Coronary artery (tissue), 2 donors: ENCODE data around the gene CCL19.

Experiments
- DNase-seq: peaks from one replicate; pipeline ENCODE4 v3.0.0-alpha.2; 2017; ENCODE audit warnings: low spot score
- H3K27ac ChIP-seq, 2 donors: fragments of 200-600 bp; sonication (generic); one replicate each; pipeline ENCODE4 v1.5.1; 2016 to 2019
- H3K4me3 ChIP-seq: fragments of 200-600 bp; sonication (generic); 2 replicates; pipeline ENCODE4 v1.5.1; 2016; ENCODE audit warnings: mild to moderate bottlenecking, moderate library complexity
- CTCF ChIP-seq: fragments of 200-600 bp; sonication (generic); IDR thresholded peaks from one replicate; pipeline ENCODE4 v1.5.1; 2019; ENCODE audit warnings: antibody characterized with exemption

The CCL19 gene

GRCh38 chr9:34693560-34693959 lies 2.5 kb upstream of the CCL19 start:
- Histone ChIP-seq H3K27ac (no peak overlapping the region), H3K4me3 (no peak overlapping the region)
- TF ChIP-seq CTCF, result no peak
- no peak for DNase-seq

DNA sequence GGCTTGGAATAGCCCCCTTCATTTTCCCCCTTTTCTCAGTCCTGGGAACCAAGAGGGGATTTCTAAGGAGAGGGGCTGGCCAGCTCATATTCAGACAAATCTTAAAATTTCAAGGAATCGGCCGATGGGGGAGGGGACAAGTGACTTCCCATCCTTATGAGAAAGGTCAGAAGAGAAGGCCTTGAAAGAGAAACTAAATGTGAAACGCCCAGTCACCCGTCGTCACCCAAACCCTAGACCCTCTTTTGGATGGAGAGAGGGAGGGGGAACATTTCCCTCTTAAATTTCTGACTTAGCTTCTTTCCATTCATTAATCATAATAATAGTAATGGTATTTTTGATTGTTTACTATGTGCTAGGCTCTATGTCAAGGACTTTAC lies 850 bp upstream of the CCL19 start:
- H3K4me3 ChIP-seq, result no peak overlapping the region
- DNase-seq, result no peak
- TF ChIP-seq CTCF, result no peak
- H3K27ac ChIP-seq, result no peak overlapping the region

DNA sequence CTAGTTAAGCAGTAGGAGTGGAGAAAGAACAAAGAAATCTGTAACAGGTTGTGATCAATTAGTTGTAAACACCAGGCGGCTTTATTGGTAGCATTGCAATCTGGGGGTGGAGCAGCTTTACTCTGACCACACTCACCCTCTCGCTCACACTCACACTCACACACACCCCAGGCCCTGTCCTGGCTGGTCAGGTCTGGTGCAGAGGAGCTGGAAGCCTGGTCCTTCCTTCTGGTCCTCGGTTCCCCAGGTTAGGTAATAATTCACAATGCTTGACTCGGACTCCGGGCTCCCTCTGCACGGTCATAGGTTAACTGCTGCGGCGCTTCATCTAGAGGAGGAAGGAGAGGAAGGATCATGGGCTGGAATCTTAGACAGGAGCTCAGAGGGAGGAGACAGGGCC lies 1.6 kb downstream of the CCL19 start:
- no peak overlapping the region for H3K27ac ChIP-seq
- no peak for DNase-seq
- H3K4me3 ChIP-seq, result no peak overlapping the region
- TF ChIP-seq CTCF, result no peak

DNA sequence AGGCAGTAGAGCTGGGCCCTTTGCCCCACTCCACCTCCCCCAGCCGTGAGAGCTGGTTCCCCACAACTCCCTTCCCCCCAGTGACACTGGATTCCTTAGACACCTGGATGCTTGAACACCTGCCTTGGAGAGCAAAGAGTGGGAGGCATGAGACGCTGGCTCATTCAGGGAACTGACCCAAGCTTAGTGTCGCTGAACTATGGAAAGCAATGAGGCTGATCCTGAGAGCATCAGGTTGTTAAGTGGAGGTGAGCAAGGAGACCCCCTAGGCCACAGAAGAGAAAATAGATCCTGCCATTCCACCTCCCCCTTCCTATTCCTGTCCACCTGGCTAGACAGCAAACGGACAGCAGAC lies 2.0 kb downstream of the CCL19 start:
- Histone ChIP-seq H3K27ac (no peak overlapping the region), H3K4me3 (no peak overlapping the region)
- TF ChIP-seq CTCF, result no peak
- DNase-seq, result no peak

DNA sequence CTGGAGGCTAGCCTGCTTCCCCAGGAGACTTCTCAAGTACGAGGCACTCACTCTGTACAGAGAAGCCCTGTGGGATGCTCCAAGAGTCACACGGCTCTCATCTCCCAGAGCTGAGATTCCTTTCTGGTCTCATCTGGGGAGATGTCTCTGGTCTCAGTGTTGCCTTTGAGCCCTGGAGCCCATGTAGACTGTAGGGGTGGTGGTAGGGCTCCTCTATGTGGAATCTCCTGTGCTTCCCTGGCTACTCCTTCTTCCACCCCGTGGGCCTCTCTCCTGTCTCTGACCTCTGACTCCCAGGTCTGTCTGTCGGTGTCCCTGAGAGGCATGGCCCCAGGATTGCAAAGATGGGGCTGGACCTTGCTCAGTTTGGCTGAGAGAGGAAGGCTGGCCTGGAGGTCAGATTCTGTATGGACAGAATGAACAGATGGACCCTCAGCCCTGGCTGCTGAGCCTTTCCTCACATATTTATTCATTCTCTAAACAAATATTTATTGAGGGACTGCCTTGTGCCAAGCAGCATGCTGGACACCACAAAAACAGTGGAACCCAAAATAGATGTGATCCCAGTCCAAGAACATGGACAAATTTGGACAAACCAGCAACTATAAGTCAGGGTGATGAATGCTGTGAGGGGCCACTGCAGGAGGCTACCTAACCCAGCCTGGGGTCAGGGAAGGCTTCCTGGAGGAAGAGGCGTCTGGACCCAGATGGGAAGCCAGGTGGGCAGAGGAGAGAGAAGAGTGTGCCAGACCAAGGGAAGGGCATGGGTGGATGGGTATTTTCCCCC lies 2.6 kb downstream of the CCL19 start:
- TF ChIP-seq CTCF, result no peak
- Histone ChIP-seq H3K4me3 (no peak overlapping the region), H3K27ac (no peak overlapping the region)
- DNase-seq, result no peak

DNA sequence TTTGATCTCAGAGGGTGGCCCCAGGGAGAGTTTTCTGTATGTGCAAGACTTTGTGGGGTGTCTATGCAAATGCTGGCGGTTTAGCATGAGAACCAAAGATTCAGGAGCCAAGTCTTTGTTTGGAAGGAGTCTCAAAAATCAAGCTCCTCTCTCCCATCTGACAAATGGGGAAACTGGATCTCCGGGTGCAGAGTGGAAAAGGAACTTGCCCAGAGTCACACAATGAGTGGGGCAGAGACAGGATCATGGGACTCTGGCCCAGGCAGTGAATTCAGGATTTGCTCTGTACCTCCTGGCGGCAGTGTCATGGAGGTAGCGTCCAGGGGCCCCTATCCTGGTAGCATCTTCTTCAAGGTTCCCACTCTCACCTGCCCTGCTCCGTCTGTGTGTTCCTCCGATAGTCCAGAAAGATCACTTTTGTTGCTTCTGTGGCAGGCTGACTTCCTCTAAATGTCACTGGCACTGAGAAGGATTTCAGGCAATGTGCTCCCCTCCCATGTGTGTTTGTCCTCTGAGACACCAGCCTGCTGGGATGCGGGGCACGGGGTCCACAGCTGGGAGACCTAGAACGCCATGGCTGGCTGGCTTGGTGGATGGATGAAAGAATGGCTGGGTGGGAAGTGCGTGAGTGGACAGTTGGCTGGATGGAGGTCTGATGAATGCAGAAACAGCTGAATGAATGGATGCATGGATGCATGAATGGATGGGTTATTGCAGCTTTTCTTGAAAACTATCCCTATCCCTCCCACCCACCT lies 3.6 kb downstream of the CCL19 start:
- no peak for TF ChIP-seq CTCF
- no peak overlapping the region for H3K4me3 ChIP-seq
- no peak for DNase-seq
- H3K27ac ChIP-seq, result no peak overlapping the region

- no peak for DNase-seq
- Histone ChIP-seq H3K4me3 (no peak overlapping the region), H3K27ac (peak overlapping the region in 1 of 2 donors; percentile 48)
- TF ChIP-seq CTCF, result no peak
Measured at GRCh38 chr9:34686732-34687131, 4.3 kb downstream of the CCL19 start.
